Natural killer cell (primary cell): ENCODE results near the gene TRIM38. TPM values are rescaled to one million over a fixed set of nuclear protein-coding genes. Genes with fewer than 3 reads are reported as not detected.

Experiments
- ATAC-seq, 3 donors: fragments of 150-1000 bp in 2 of 3; fragments of 200-7000 bp in 1 of 3; cut with Tn5 transposase; 1 replicate in 1 of 3; 2 replicates in 2 of 3; pipeline ENCODE4 v1.10.0; 2021; ENCODE audit warnings: mild to moderate bottlenecking in 2 of 3, moderate library complexity in 2 of 3
- DNase-seq, 2 donors: peaks; one replicate each; pipeline versions ENCODE4 v3.0.0 to v3.0.0-alpha.2; 2013 to 2021; ENCODE audit warnings: mixed read lengths in 1 of 2
- H3K27ac ChIP-seq: one replicate; pipeline ENCODE4 v1.5.1; 2013; ENCODE audit warnings: mild to moderate bottlenecking, low read length
- H3K27me3 ChIP-seq: one replicate; pipeline ENCODE4 v1.6.1; 2013; ENCODE audit warnings: low read length; ENCODE audit not compliant: control insufficient read depth, insufficient read depth
- H3K36me3 ChIP-seq: one replicate; pipeline ENCODE4 v1.6.1; 2013; ENCODE audit warnings: low read length; ENCODE audit not compliant: control insufficient read depth, insufficient read depth
- H3K4me1 ChIP-seq: one replicate; pipeline ENCODE4 v1.6.1; 2013; ENCODE audit warnings: low read length; ENCODE audit not compliant: control insufficient read depth, insufficient read depth
- H3K4me3 ChIP-seq: one replicate; pipeline ENCODE4 v1.5.1; 2013; ENCODE audit warnings: low read length
- H3K9me3 ChIP-seq: one replicate; pipeline ENCODE4 v1.6.1; 2013; ENCODE audit warnings: low read length; ENCODE audit not compliant: control insufficient read depth, insufficient read depth
- H3K27ac Mint-ChIP-seq, 2 donors: one replicate each; pipeline ENCODE4 v1.8.0; 2022; ENCODE audit warnings: mild to moderate bottlenecking in 2 of 2, mixed read lengths in 2 of 2, moderate library complexity in 1 of 2
- H3K27me3 Mint-ChIP-seq, 2 donors: one replicate each; pipeline ENCODE4 v1.8.0; 2022; ENCODE audit warnings: low read depth in 2 of 2, mixed read lengths in 2 of 2
- H3K36me3 Mint-ChIP-seq: one replicate; pipeline ENCODE4 v1.8.0; 2022; ENCODE audit warnings: mixed read lengths
- H3K4me1 Mint-ChIP-seq, 2 donors: one replicate each; pipeline ENCODE4 v1.8.0; 2022; ENCODE audit warnings: mixed read lengths in 2 of 2
- H3K4me3 Mint-ChIP-seq: one replicate; pipeline ENCODE4 v1.8.0; 2022; ENCODE audit warnings: mild to moderate bottlenecking, moderate library complexity, mixed read lengths
- H3K9me3 Mint-ChIP-seq, 2 donors: one replicate each; pipeline ENCODE4 v1.8.0; 2022; ENCODE audit warnings: mixed read lengths in 2 of 2
- WGBS: methylation state at CpG from one replicate; pipeline ENCODE4 v1.1.7; 2013; ENCODE audit warnings: missing lambda C conversion rate; ENCODE audit not compliant: insufficient coverage; 5-methylcytosine and 5-hydroxymethylcytosine counted together
- intact Hi-C: fragments of 100-400 bp; cut with micrococcal nuclease; formaldehyde crosslinking; loops from one replicate; pipeline ENCODE4 v1.14.2; 2022
- total RNA-seq, 4 donors: library from RNA; stranded (reverse); fragments of 120-200 nt in 1 of 4; gene quantifications; one replicate each; pipeline versions ENCODE4 v1.2.3 to v1.2.4, GENCODE V29; 2013 to 2022
- TF ChIP-seq, protein P1 (sequence below): fragments of 200-600 bp; IDR thresholded peaks from one replicate; pipeline ENCODE4 v1.8.0; 2022; ENCODE audit warnings: antibody characterized with exemption

Gene TRIM38
- total RNA-seq, 3 donors from 2014 or later (not counting 1 experiment from before 2014, with no cell fraction given), result 25.5 to 30.5 (median 27.1) TPM

DNA sequence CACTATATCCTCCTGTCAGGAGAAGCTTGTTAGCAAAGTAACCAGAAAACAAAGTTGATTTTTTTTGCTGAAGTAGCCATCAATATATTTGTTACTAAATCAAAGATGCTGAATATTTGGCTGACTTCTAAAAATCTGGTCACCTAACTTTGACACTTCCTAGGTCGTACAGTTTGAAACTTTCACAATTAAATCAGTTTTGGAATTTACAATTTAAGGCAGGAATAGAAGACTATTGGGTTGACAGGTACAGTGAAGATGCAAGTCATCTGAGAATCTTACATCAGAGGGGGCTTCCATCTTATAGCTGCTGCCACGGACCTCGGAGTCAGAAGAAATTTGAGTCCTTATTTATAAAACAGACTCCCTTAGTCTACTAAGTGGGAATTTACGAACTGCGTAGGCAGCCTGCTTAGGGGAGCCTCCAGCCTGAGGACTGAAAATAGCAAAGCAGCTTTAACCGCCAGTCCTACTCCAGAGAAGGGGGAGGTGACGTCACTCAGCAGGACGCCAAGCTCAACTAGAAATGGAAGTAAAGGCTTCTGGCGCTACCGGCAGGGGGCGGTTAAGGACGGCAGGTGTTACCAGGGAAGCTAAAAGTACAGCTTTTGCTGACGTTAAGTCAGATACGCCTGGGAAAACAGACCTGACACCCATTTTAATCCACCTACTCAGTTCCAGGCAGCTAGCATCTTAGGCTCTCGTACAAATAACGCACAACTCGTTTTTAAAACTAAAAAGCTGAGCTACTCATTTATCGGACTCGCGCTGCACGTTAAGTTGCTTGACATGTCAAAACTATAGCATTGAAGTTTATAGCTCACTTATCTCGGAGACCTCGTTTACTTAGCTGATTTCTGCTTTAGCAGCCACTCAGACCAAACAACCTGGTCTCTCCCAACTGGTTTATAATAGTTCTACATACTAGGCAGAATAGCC is 63.6 kb downstream of the TRIM38 start:
- TF ChIP-seq, protein P1, sequence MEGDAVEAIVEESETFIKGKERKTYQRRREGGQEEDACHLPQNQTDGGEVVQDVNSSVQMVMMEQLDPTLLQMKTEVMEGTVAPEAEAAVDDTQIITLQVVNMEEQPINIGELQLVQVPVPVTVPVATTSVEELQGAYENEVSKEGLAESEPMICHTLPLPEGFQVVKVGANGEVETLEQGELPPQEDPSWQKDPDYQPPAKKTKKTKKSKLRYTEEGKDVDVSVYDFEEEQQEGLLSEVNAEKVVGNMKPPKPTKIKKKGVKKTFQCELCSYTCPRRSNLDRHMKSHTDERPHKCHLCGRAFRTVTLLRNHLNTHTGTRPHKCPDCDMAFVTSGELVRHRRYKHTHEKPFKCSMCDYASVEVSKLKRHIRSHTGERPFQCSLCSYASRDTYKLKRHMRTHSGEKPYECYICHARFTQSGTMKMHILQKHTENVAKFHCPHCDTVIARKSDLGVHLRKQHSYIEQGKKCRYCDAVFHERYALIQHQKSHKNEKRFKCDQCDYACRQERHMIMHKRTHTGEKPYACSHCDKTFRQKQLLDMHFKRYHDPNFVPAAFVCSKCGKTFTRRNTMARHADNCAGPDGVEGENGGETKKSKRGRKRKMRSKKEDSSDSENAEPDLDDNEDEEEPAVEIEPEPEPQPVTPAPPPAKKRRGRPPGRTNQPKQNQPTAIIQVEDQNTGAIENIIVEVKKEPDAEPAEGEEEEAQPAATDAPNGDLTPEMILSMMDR, result peak; percentile 80
- peak; percentile 41 to 60 (median 44) for ATAC-seq
- no peaks in the 10 kb centered on the region for H3K9me3 ChIP-seq
- peaks cover 0 to 2% of the 10 kb centered on the region in 2 donors for H3K27me3 Mint-ChIP-seq
- peak overlapping the region; percentile 52 for H3K4me3 ChIP-seq
- H3K9me3 Mint-ChIP-seq, result no peaks in the 10 kb centered on the region
- no peaks in the 10 kb centered on the region for H3K36me3 ChIP-seq
- no peaks in the 10 kb centered on the region for H3K27me3 ChIP-seq
- H3K4me3 Mint-ChIP-seq, result peak overlapping the region; percentile 87
- under 1% methylated on average over 23 of the region's 23 CpGs for WGBS
- no peaks in the 10 kb centered on the region for H3K36me3 Mint-ChIP-seq
- intact Hi-C loops, result loop anchor here (1.0 to 10.0 kb wide), 10 partner anchors 17 to 1869 kb away; partner anchors contain the start of gene ZNF184
- peaks cover 38 to 42% of the 10 kb centered on the region in 2 donors for H3K4me1 Mint-ChIP-seq
- H3K4me1 ChIP-seq, result peaks cover 22% of the 10 kb centered on the region
- peak overlapping the region; percentile 99 to 100 for H3K27ac Mint-ChIP-seq
- DNase-seq, result peak; percentile 86 to 98
- peak overlapping the region; percentile 96 for H3K27ac ChIP-seq

DNA sequence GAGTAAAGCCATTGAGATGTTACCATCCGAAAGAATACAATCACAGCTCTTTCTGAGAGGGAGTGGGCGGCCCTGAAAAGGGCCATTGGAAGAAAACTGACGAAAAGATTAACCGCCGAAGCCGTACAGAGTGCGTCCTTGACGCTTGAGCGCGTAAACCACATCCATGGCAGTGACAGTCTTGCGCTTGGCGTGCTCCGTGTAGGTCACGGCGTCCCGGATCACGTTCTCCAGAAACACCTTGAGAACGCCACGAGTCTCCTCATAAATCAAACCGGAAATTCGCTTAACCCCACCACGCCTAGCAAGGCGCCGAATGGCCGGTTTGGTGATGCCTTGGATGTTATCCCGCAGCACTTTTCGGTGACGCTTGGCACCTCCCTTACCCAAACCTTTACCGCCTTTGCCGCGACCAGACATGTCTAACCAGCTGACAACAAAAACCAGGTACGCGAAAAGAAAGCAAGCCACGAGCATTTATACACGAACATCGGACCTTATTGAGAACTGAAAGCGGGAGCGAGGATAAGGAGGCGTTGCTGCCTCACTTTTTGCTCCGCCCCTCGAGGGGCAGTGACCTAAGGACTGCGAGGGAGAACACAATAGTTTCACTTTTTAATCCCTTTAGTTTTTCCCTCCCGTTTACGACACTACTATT is 64.4 kb downstream of the TRIM38 start:
- no peaks in the 10 kb centered on the region for H3K27me3 ChIP-seq
- no peaks in the 10 kb centered on the region for H3K36me3 ChIP-seq
- Mint-ChIP-seq H3K36me3 (no peaks in the 10 kb centered on the region), H3K4me1 (peaks cover 38 to 44% of the 10 kb centered on the region in 2 donors), H3K27me3 (peaks cover 0 to 2% of the 10 kb centered on the region in 2 donors), H3K9me3 (no peaks in the 10 kb centered on the region), H3K27ac (peak overlapping the region; percentile 99 to 100), H3K4me3 (peak overlapping the region; percentile 87)
- under 1% methylated on average over 42 of the region's 44 CpGs for WGBS
- H3K27ac ChIP-seq, result peak overlapping the region; percentile 96
- ATAC-seq (peak; percentile 63 to 86 (median 74)), DNase-seq (peak; percentile 80 to 97)
- TF ChIP-seq, protein P1, result no peak
- no peaks in the 10 kb centered on the region for H3K9me3 ChIP-seq
- H3K4me3 ChIP-seq, result peak overlapping the region; percentile 52
- intact Hi-C loops, result loop anchor here (1.0 to 10.0 kb wide), 10 partner anchors 16 to 1868 kb away; partner anchors contain the start of gene ZNF184
- H3K4me1 ChIP-seq, result peaks cover 25% of the 10 kb centered on the region

DNA sequence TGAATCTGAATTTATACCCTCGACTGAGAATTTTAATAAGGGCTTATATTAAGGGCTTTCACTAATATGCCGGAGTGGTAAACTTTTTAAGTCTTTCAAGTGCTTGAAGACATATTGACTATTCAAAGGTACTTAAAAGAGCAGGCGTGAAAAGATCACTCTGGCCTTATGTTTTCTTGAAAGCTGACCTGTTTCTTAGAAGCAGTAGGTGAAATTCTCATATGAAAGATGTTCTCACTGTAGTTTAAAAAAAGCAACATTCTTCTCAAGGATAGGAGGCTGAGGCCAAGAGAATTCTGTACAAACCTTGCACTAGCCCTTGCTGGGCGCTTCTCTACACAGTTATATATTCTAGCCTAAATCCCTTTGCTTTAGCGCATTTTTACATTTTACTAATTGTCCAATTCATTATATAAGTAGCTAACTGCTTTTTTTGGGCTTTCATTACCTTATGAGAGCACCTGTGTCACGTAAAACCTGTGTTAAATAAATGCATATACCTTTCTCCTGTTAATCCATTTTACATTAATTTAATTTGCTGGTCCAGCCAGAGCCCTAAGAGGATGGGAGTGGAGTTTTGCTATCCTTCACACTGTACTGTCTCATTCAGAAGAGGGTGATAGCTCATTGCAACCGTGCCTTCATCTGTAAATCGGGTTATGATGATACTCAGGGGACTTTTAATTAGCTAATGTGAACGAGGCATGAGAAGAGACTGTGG is 65.0 kb downstream of the TRIM38 start:
- H3K9me3 Mint-ChIP-seq, result no peaks in the 10 kb centered on the region
- WGBS, result 65% methylated on average over 5 of the region's 9 CpGs
- intact Hi-C loops, result loop anchor here (2.0 to 10.0 kb wide), 9 partner anchors 15 to 1867 kb away; partner anchors contain the start of gene ZNF184
- H3K27ac ChIP-seq, result peak overlapping the region; percentile 96
- H3K9me3 ChIP-seq, result no peaks in the 10 kb centered on the region
- peaks cover 38 to 44% of the 10 kb centered on the region in 2 donors for H3K4me1 Mint-ChIP-seq
- no peaks in the 10 kb centered on the region for H3K36me3 Mint-ChIP-seq
- peak overlapping the region; percentile 52 for H3K4me3 ChIP-seq
- no peaks in the 10 kb centered on the region for H3K27me3 ChIP-seq
- peaks cover 28% of the 10 kb centered on the region for H3K4me1 ChIP-seq
- DNase-seq (peak in 1 of 2 donors; percentile 11), ATAC-seq (no peak)
- peaks cover 0 to 2% of the 10 kb centered on the region in 2 donors for H3K27me3 Mint-ChIP-seq
- H3K27ac Mint-ChIP-seq, result peak overlapping the region; percentile 99 to 100
- H3K36me3 ChIP-seq, result no peaks in the 10 kb centered on the region
- peak overlapping the region; percentile 87 for H3K4me3 Mint-ChIP-seq
- TF ChIP-seq, protein P1, result no peak
